WTC11 (cell line): ENCODE measurements around the gene RAB10.

Source experiments
- CTCF ChIP-seq: fragments of 200-600 bp; IDR thresholded peaks from 2 replicates; pipeline ENCODE4 v1.8.0; 2022; ENCODE audit warnings: antibody characterized with exemption
- ELF4 ChIP-seq: sonication (generic); formaldehyde crosslinking; IDR thresholded peaks from 2 replicates; pipeline ENCODE4 v1.8.1; 2022; ENCODE audit warnings: low read depth, mild to moderate bottlenecking, moderate library complexity, missing genetic modification reagents
- USF1 ChIP-seq: sonication (generic); formaldehyde crosslinking; IDR thresholded peaks from 2 replicates; pipeline ENCODE4 v1.8.0; 2022; ENCODE audit warnings: mild to moderate bottlenecking, missing genetic modification reagents
- ZNF219 ChIP-seq: sonication (generic); formaldehyde crosslinking; IDR thresholded peaks from 2 replicates; pipeline ENCODE4 v1.8.0; 2023; ENCODE audit warnings: missing genetic modification reagents, mild to moderate bottlenecking, borderline replicate concordance
- ZNF317 ChIP-seq: sonication (generic); formaldehyde crosslinking; IDR thresholded peaks from 2 replicates; pipeline ENCODE4 v1.8.1; 2023; ENCODE audit warnings: low read depth, mild to moderate bottlenecking, moderate library complexity, missing genetic modification reagents, borderline replicate concordance
- TF ChIP-seq, protein P1 (sequence below): sonication (generic); formaldehyde crosslinking; IDR thresholded peaks from 2 replicates; pipeline ENCODE4 v1.8.1; 2023; ENCODE audit warnings: mild to moderate bottlenecking, missing genetic modification reagents
- TF ChIP-seq, protein P2 (sequence below): sonication (generic); formaldehyde crosslinking; IDR thresholded peaks from 2 replicates; pipeline ENCODE4 v1.8.0; 2023; ENCODE audit warnings: mild to moderate bottlenecking, missing genetic modification reagents

GRCh38 chr2:25993049-25993448 lies 40.8 kb upstream of the RAB10 start:
- TF ChIP-seq, protein P1, sequence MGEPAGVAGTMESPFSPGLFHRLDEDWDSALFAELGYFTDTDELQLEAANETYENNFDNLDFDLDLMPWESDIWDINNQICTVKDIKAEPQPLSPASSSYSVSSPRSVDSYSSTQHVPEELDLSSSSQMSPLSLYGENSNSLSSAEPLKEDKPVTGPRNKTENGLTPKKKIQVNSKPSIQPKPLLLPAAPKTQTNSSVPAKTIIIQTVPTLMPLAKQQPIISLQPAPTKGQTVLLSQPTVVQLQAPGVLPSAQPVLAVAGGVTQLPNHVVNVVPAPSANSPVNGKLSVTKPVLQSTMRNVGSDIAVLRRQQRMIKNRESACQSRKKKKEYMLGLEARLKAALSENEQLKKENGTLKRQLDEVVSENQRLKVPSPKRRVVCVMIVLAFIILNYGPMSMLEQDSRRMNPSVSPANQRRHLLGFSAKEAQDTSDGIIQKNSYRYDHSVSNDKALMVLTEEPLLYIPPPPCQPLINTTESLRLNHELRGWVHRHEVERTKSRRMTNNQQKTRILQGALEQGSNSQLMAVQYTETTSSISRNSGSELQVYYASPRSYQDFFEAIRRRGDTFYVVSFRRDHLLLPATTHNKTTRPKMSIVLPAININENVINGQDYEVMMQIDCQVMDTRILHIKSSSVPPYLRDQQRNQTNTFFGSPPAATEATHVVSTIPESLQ (CRISPR knock-in tag), result no peak
- TF ChIP-seq ZNF219 (no peak), CTCF (no peak), ZNF317 (no peak), USF1 (CRISPR knock-in tag) (no peak), ELF4 (CRISPR knock-in tag) (no peak)
- TF ChIP-seq, protein P2, sequence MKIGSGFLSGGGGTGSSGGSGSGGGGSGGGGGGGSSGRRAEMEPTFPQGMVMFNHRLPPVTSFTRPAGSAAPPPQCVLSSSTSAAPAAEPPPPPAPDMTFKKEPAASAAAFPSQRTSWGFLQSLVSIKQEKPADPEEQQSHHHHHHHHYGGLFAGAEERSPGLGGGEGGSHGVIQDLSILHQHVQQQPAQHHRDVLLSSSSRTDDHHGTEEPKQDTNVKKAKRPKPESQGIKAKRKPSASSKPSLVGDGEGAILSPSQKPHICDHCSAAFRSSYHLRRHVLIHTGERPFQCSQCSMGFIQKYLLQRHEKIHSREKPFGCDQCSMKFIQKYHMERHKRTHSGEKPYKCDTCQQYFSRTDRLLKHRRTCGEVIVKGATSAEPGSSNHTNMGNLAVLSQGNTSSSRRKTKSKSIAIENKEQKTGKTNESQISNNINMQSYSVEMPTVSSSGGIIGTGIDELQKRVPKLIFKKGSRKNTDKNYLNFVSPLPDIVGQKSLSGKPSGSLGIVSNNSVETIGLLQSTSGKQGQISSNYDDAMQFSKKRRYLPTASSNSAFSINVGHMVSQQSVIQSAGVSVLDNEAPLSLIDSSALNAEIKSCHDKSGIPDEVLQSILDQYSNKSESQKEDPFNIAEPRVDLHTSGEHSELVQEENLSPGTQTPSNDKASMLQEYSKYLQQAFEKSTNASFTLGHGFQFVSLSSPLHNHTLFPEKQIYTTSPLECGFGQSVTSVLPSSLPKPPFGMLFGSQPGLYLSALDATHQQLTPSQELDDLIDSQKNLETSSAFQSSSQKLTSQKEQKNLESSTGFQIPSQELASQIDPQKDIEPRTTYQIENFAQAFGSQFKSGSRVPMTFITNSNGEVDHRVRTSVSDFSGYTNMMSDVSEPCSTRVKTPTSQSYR, result no peak
